ENCODE measurements around the gene SIGLEC6.

SIGLEC6 gene

DNA sequence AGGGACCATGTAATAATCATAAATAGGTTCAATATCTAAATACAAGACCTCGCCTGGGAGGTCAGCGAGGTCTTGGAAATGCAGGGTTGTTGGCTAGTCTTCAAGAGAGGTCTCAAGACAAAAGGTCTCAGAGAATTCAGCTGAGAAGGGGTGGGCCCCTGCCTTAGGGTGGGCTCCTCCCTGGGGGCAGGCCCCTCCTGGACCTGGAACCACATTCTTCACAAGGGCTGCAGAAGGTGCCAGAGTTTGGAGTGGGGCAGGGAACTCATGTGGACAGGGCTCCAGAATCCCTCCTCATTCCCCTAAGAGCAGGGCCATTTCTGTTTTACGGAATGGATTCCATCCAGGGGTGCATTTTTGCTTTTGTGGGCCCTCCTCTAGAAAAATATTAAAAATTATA is 43.0 kb downstream of the SIGLEC6 start:
- DNase-seq, result no peak
- intact Hi-C loops (cut with DNase I), result no loop called here

DNA sequence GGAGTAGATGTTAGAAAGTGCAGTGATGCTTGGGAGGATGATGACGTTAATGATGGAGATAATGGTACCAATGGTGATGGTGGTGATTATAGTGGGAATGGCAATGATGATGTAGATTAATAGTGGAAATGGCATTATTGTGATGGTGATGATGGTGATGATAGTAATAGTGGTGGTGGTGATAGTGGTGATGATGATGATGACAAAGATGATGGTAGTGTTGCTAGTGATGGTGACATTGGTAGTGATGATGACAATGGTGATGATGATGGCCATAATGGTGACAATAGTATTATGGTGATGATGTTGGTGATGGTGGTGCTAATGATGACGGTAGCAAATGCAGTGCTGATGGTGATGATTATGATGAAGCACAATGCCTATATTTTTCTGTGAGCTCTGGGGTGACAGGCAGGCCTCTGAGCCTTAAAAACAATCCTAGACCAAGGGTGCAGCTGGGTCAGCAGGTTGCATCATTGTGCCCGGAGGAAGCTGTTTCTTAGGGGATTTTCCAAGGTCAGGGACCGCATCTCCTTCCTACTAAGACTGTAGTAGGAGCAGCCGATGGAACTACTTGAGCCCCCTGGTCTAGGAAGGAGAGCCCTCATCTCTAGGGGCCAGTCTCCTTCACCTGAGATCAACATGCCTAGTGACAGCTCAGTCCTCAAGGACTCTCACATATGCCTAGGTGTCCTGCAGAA is 45.4 kb downstream of the SIGLEC6 start:
- no peak for DNase-seq
- intact Hi-C loops (cut with DNase I), result no loop called here

DNA sequence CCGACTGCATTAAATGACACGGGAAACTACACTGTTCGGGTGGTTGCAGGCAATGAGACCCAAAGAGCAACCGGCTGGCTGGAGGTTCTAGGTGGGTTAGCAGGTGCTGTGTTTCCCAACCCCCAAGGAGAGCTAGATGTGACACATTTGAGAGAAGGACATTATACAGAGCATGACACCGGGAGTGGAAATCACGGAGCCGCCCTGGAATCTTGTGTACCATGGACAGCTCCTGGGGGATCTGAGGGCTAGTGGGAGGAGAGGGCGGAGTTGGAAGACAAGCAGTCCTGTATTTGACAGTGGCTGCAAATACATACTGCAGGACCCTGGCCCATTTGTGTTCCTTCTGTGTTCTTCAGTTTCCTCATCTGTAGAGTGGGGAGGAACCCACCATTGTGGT is 50.9 kb downstream of the SIGLEC6 start:
- intact Hi-C loops (cut with DNase I), result no loop called here
- no peak for DNase-seq

DNA sequence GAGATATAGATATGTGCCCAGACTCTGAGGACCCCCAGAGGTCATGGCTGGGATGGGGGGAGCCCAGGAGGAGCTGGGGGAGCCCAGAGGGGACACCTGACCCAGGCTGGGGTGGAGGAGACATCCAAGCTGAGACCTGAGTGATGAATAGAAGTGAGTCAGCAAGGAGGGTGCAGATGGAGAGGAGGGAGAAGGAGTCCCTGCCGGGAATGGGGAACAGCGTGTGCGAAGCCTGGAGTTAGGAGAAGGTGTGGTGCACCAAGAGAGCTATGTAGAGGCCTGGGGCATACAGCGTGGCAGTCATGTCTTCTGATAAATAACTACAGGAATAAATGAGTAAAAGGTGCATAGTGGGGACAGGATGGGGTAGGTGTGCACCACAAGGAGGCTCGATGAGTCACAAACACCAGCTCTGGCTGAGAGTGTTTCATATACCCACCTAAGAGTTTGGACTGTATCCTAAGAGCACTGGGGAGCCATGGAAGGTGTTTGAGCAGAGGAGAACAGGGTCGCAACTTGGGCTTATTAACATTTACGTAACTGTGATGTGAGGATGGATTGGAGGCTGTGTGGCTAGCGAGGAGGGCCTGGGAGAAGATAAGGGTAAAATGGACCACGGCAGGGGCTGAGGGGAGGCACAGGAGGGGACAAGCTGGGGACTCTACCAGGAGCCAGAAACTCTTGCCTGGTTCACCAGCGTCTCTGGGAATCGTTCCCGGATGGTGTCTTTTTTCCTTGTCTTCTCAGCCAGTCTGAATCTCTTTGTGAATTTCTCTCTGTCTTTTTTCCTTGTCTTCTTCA is 51.7 kb downstream of the SIGLEC6 start:
- DNase-seq, result no peak
- intact Hi-C loops (cut with DNase I), result no loop called here

DNA sequence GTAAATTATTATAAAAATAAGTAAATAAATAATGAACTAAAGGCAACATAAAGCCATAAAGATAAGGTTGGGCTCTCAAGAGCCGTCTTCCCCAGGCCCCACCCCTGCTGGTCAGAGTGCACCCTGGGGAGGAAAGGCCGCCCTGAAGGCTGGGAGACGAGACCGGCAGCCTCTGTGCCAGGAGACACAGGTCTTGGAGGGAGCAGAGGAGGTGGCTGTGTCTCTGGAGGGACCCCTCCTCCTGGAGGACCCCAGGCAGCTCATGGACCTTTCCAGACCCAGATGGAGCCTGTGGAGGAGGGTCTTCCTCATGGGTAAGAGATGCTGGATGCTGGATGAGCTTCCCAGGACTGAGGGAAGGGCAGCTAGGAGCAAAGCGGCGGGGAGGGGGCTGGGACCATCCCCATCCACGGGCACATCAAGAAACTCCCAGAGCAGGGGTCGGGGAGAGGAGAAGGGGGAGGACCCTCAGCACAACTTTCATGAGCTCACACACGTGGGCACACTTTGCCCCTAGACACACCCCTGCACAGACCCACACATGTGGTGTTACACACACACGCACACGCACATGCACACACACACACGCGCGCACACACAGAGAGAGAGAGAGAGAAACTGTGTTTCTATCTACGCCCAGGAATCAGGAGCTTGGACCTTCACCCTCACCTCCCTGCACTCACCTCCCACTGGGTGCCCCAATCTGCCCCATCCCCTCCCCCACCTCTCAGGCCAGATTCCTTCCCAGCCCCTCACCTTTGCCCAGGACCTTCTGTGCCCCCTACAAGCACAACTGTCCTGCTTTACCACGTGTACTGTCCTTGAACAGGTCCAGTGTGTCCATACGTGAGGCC is 52.9 kb downstream of the SIGLEC6 start, which contains the start of gene CEACAM18:
TSS of gene CEACAM18 (plus strand) at position 159 of the 854 bp plus-strand sequence.
- DNase-seq, result no peak
- intact Hi-C loops (cut with DNase I), result no loop called here

DNA sequence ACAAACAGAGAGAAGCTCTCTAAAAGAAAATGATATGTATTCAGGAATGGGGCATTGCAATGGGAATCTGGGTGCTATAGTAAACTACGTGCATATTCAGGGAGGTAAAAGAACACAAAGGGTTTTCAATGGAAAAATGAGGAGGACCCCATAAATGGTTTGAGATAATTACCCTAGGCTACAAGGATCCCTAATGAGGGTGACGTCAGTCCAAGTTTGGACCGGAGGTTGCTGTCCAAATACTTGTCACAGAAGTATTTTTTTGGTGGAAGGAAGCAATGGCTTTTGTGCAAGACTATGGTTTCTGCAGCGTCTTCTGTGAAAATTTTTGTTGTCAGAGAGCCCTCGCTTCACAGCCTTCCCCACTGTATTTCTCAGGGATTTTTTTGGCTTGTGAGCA is 54.1 kb downstream of the SIGLEC6 start:
- no peak for DNase-seq
- intact Hi-C loops (cut with DNase I), result no loop called here

DNA sequence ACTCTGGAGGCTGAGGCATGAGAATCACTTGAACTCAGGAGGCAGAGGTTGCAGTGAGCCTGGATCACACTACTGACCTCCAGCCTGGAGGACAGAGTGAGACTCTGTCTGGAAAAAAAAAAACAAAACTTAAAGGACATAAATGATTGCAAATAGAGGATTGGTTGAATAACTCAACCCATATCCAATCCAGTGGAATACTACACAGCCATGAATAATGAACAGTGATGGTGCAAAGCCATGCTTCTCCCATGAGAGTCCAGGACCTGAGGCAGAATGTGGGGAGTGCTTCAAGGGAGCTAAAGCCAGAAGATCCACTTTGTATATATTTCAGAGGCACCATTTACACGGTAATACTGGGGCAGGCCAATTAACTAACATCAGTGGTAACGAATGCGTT is 55.3 kb downstream of the SIGLEC6 start:
- intact Hi-C loops (cut with DNase I), result no loop called here
- no peak for DNase-seq

DNA sequence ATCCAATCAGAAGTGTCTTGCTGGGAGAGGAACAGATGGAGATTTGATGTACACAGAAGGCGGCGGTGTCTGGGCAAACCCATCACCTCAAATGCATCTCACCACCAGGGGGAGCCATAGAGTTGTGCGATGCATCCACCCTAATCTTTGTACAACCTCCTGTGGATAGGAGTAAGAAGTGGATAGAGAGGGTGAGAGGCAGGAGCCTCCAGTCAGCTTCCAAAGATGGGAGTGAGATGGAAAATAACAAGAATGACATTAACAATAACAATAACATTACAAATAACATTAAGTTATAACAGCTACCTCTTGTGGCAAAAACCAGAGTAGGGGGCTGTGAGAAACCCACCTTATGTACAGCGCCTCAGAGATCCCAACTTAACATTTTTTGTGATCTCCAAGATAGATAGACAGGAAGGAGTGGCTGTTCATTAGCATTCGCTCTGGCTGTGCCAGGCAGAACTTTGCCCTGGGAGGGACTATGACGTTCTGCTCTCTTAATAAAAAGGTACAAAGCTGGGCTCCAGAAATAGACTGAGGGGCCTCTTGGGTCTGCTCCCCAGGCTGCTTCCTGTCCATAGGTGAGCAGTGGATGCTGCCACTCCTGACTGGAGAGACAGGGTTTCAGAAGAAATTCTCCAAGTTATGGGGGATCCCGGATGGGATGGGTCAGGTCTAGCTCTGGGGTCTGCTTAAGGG is 58.3 kb downstream of the SIGLEC6 start:
- peak; percentile 61 to 95 (median 85) for DNase-seq

DNA sequence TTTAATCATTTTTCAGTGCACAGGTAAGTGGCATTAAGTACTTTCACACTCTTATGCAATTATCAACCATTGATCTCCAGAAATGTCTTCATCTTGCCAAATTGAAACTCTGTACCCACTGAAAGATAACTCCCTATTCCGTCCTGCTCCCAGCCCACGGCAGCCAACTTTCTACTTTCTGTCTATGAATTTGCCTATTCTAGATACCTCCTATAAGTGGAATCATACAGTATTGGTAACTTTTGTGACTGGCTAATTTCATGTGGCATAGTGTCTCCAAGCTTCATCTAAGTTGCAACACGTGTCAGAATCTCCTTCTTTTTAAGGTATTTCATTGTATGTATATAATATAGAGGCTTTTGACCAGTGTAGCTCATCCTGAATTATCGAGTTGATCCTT is 58.9 kb downstream of the SIGLEC6 start:
- DNase-seq, result no peak
- intact Hi-C loops (cut with DNase I), result loop anchor here (5.0 kb wide), 1 partner anchor 185 kb away; no protein-coding TSS in a partner anchor

More for the DNA sequence above, 58.3 kb downstream of the SIGLEC6 start:
- intact Hi-C loops (cut with DNase I), result loop anchor here (5.0 kb wide), 1 partner anchor 184 kb away; no protein-coding TSS in a partner anchor

DNA sequence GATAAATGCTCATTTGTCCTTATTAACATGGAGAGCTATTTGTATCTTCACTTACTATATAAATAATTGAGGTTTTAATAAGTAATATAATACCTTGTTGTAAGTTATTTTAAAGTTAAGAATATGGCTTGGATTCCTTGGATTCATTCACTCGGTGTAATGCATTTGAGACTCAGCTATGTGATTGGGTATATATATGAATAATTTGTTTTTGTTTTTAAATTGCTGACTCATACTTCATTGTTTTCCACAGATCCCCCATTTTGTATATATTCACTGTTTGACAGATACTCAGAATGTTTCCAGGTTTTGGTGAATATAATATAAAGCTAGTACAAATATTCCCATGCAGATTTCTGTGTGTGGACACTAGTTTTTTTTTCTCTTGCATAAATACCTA is 59.9 kb downstream of the SIGLEC6 start:
- intact Hi-C loops (cut with DNase I), result loop anchor here (5.0 kb wide), 1 partner anchor 186 kb away; no protein-coding TSS in a partner anchor
- DNase-seq, result no peak

DNA sequence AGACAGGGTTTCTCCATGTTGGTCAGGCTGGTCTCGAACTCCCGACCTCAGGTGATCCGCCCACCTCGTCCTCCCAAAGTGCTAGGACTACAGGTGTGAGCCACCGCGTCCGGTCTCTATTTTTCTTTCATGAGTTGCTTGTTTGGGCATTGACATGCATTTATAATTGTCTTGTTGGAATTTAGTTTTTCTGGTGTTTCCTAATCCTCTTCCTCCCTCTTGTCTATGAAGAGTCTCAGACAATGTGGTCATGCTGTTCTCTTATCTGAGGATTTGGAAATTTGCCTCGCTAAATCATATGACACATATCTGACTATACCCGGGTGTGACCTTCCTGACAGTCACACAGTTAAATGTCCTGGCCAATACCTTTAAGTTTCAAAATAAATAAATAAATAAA is 60.5 kb downstream of the SIGLEC6 start:
- no peak for DNase-seq
- intact Hi-C loops (cut with DNase I), result loop anchor here (5.0 kb wide), 1 partner anchor 186 kb away; no protein-coding TSS in a partner anchor

DNA sequence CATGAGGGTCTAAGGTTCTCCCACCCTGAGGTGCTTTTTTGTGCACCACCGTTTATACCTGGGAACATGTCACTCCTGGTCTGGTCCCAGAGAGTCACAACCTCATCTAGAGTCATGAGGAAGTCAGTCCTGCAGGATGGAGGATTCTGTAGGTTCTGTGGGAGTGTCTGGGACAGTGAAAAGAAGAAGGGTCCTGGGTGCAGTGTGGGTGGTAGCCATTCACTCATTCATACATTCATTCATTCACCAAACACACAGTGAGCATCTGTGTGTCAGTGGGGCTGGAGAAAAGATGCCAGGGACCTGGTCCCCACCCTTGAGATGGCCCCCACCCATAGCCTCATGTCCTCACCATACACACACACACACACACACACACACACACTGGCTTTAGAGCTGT is 61.8 kb downstream of the SIGLEC6 start:
- intact Hi-C loops (cut with DNase I), result loop anchor here (5.0 kb wide), 1 partner anchor 188 kb away; no protein-coding TSS in a partner anchor
- DNase-seq, result no peak

DNA sequence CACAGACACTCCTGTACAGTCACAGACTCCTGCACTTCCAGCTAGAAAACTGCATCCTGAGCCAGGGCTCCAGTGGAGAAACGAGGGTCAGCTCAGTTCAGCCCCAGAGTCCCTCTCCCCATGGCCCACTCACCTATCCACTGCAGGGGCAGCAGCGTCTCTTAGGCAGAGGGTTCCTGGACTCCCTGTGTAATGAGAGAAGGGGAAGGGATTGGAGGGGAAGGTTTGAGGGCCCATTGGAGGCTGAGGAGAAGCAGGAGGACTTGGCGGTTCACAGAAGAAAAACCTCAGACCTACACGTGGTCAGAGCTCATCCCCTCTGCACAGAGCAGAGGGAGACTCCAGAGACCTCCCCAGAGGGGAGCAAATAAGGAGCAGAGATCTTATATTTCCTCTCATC is 62.3 kb downstream of the SIGLEC6 start:
- DNase-seq, result no peak
- intact Hi-C loops (cut with DNase I), result no loop called here

DNA sequence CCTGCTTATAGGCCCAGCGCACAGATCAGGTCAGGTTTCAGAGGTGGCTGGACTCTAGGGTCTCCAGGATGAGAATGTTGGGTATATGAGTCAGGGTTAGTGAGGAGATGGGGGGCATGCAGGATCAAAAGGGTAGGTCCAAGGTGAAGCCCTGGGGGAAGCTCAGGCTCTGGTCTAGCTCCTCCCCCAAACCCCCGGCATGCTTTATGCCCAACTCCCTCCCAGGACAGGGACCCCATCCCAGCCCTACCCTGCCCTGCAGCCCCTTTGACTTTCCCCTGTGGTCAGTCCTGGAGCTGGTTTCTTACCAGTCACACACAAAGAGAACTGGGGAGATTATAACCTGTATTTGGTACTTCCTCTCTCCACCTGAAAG is 62.9 kb downstream of the SIGLEC6 start:
- DNase-seq, result no peak
- intact Hi-C loops (cut with DNase I), result no loop called here

DNA sequence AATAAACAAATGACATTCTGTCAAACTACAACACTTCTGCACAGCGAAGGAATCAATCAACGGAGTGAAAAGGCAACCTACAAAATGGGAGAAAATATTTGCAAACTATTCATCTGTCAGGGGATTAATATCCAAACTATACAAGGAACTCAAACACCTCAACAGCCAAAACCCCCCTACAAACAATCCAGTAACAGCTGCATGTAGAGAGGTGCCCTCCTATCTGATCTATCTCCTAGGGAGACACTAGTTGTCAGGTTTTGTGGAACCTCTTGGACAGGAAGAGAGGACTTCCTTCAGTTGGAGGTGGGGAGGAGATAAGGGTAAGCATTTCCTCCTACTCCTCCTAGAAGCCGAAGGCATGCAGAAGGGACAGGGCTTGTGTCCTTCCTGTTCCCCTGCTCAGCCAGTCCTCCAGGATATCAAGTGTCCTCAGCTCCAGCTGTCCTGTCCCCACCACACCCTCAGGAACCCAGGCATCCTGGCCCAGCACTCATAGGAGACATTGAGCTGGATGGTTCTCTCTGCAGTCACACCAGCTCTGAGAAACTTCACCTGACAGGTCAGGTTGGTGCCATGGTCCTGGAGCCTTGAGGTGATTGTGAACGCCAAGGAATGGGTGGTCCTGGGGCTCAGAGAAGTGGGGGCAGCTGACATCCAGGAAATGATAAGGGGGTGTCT is 63.5 kb downstream of the SIGLEC6 start:
- no peak for DNase-seq
- intact Hi-C loops (cut with DNase I), result no loop called here

Data from head of caudate nucleus (tissue), 42 donors.